OCI-LY3 (cell line): Measurements from ENCODE around the gene LENG9.

Experiments used
- H2AFZ ChIP-seq: fragments of 200-600, 300-600 bp; shearing (Covaris generic); 2 replicates; pipeline ENCODE4 v1.6.0; 2014; ENCODE audit warnings: antibody characterized with exemption, low read depth, low read length
- H3K27ac ChIP-seq: fragments of 200-600, 300-600 bp; sonication (generic); 2 replicates; pipeline ENCODE4 v1.5.1; 2014; ENCODE audit warnings: mild to moderate bottlenecking, low read length, moderate library complexity, mixed read lengths
- H3K27me3 ChIP-seq: fragments of 200-600, 300-600 bp; sonication (generic); 2 replicates; pipeline ENCODE4 v1.6.1; 2014; ENCODE audit warnings: low read depth, low read length, mixed read lengths
- H3K36me3 ChIP-seq: fragments of 200-600, 300-600 bp; sonication (generic); replicated peaks from 2 replicates; pipeline ENCODE3; 2014; ENCODE audit warnings: low read depth, low read length, mixed read lengths
- H3K4me1 ChIP-seq: fragments of 300-600, 200-600 bp; sonication (generic); 2 replicates; pipeline ENCODE4 v1.6.1; 2014; ENCODE audit warnings: low read length, mixed read lengths
- H3K4me2 ChIP-seq: fragments of 200-600, 300-600 bp; sonication (generic); 2 replicates; pipeline ENCODE4 v1.6.1; 2014; ENCODE audit warnings: low read length, mixed read lengths
- H3K4me3 ChIP-seq: fragments of 300-600, 200-600 bp; sonication (generic); 2 replicates; pipeline ENCODE4 v1.5.1; 2014; ENCODE audit warnings: antibody characterized with exemption, mild to moderate bottlenecking, low read length, moderate library complexity
- H3K79me2 ChIP-seq: fragments of 300-600, 200-600 bp; shearing (Covaris generic); 2 replicates; pipeline ENCODE4 v1.6.1; 2014; ENCODE audit warnings: mild to moderate bottlenecking, low read length, mixed read lengths
- H3K9ac ChIP-seq: fragments of 300-600, 200-600 bp; shearing (Covaris generic); 2 replicates; pipeline ENCODE4 v1.6.0; 2014; ENCODE audit warnings: mild to moderate bottlenecking, low read length, moderate library complexity
- H3K9me3 ChIP-seq: fragments of 200-600, 300-600 bp; shearing (Covaris generic); 2 replicates; pipeline ENCODE4 v1.6.1; 2014; ENCODE audit warnings: low read length, mixed read lengths; ENCODE audit not compliant: insufficient read depth
- H4K20me1 ChIP-seq: fragments of 200-600, 300-600 bp; sonication (generic); 2 replicates; pipeline ENCODE4 v1.6.1; 2016; ENCODE audit warnings: low read length, mixed read lengths; ENCODE audit not compliant: insufficient read depth
- CTCF ChIP-seq: fragments of 200-600, 300-600 bp; sonication (generic); IDR thresholded peaks from 2 replicates; pipeline ENCODE4 v1.5.1; 2014; ENCODE audit warnings: antibody characterized with exemption, low read length, low read depth
- EZH2phosphoT487 ChIP-seq: fragments of 200-600 bp; shearing (Covaris generic); IDR thresholded peaks from 2 replicates; pipeline ENCODE4 v1.6.1; 2018; ENCODE audit warnings: antibody characterized with exemption, mixed run types, low read depth

The LENG9 gene

DNA sequence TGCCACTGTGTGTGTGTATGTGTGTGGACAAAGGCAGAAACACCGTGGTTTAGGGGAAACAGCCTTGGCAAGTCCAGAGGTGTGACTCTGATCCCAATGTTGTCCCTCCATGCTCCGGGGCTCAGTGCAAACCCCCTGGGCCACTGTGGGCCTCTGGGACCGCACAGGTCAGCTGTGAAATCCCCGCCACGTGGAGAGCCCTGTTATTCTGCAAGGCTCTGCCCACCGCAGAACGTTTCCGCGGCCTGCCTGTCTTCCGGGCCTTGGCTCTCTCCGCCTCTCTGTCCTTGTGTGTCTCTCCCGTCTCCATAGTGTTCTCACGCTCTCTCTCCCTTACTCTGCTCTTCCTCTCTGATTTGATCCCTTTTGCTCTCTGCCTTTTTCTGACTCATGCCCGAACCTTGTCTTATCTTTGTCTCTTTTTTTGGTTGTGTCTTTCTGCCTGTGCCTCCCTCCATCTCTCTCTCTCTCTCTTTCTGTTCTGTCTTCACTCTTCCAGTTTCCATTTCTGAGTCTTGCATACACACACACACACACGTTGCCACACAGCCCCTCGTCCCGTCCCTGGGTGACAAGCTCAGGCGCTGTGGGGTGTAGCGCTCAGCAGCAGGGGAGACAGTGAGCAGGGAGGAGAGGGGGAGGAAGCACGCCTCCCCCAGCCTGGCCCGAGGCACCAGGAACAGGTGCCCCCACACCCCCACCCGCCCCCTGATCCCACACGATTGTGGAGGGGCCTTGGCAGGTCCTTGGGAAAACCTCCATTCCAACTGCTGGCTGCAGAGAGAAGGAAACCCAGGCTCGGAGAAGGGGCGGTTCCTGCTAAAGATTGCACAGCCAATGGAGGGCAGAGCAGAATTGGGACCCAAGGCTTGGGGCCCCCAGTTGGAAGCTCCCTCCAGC, 45.3 kb downstream of the LENG9 start:
- H3K27ac ChIP-seq, result no peak overlapping the region
- no peak overlapping the region for H3K4me3 ChIP-seq
- H3K4me2 ChIP-seq, result no peak overlapping the region
- H3K79me2 ChIP-seq, result no peaks in the 10 kb centered on the region
- no peaks in the 10 kb centered on the region for H3K9me3 ChIP-seq
- no peaks in the 10 kb centered on the region for H4K20me1 ChIP-seq
- no peaks in the 10 kb centered on the region for H3K27me3 ChIP-seq
- H3K36me3 ChIP-seq, result no peaks in the 10 kb centered on the region
- no peak overlapping the region for H3K9ac ChIP-seq
- H3K4me1 ChIP-seq, result no peaks in the 10 kb centered on the region
- H2AFZ ChIP-seq, result no peak overlapping the region
- TF ChIP-seq EZH2phosphoT487, result no peak
- no peak for TF ChIP-seq CTCF

DNA sequence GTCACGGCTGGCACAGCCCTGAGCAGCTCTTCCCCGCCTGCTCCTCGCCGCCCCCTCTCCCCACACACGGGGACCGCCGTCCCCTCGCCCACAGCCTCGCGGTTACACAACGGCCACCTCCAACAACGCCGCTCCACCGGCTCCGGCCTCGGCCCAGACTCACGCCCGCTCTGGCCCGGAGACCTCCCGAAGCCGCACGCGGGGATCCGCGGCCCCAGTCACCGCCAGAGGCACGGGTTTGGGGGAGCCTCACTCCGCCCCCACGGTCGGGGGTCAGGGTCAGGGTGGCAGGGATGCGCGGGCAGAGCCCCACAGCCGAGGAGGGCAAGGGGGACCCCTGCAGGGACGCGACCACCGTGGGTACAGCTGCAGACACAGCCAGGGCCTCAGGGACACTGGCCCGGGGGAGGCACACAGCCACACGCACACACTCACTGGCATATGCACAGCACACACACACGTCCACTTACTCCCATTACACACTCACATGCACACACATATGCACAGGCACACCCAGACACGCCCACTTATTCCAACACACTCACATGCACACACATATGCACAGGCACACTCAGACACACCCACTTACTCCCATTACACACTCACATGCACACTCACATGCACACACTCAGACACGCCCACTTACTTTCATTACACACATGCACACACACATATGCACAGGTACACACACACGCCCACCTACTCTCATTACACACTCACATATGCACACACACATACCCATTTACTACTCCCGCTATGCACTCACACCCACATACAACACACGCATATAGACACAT, 46.7 kb downstream of the LENG9 start:
- TF ChIP-seq CTCF (no peak), EZH2phosphoT487 (no peak)
- Histone ChIP-seq H3K9me3 (no peaks in the 10 kb centered on the region), H3K9ac (no peak overlapping the region), H3K79me2 (no peaks in the 10 kb centered on the region), H4K20me1 (no peaks in the 10 kb centered on the region), H3K27me3 (no peaks in the 10 kb centered on the region), H3K4me1 (no peaks in the 10 kb centered on the region), H3K27ac (no peak overlapping the region), H2AFZ (no peak overlapping the region), H3K4me2 (no peak overlapping the region), H3K36me3 (no peaks in the 10 kb centered on the region), H3K4me3 (no peak overlapping the region)

GRCh38 chr19:54415901-54416673, 47.5 kb downstream of the LENG9 start:
- Histone ChIP-seq H3K4me3 (no peak overlapping the region), H3K4me1 (no peaks in the 10 kb centered on the region), H3K4me2 (no peak overlapping the region)

More at GRCh38 chr19:54415901-54416673, 47.5 kb downstream of the LENG9 start:
- no peak overlapping the region for H2AFZ ChIP-seq
- H3K27me3 ChIP-seq, result no peaks in the 10 kb centered on the region
- no peak overlapping the region for H3K27ac ChIP-seq
- no peaks in the 10 kb centered on the region for H4K20me1 ChIP-seq
- H3K9ac ChIP-seq, result no peak overlapping the region
- TF ChIP-seq EZH2phosphoT487 (no peak), CTCF (no peak)
- no peaks in the 10 kb centered on the region for H3K36me3 ChIP-seq
- no peaks in the 10 kb centered on the region for H3K79me2 ChIP-seq
- no peaks in the 10 kb centered on the region for H3K9me3 ChIP-seq
